ENCODE results near the gene ZNF189. TPM values are rescaled to one million over a fixed set of nuclear protein-coding genes. Genes with fewer than 3 reads are reported as not detected.

The ZNF189 gene
- total RNA-seq, 4 donors from 2014 or later: 10.2 to 12.8 (median 11.5) TPM

DNA sequence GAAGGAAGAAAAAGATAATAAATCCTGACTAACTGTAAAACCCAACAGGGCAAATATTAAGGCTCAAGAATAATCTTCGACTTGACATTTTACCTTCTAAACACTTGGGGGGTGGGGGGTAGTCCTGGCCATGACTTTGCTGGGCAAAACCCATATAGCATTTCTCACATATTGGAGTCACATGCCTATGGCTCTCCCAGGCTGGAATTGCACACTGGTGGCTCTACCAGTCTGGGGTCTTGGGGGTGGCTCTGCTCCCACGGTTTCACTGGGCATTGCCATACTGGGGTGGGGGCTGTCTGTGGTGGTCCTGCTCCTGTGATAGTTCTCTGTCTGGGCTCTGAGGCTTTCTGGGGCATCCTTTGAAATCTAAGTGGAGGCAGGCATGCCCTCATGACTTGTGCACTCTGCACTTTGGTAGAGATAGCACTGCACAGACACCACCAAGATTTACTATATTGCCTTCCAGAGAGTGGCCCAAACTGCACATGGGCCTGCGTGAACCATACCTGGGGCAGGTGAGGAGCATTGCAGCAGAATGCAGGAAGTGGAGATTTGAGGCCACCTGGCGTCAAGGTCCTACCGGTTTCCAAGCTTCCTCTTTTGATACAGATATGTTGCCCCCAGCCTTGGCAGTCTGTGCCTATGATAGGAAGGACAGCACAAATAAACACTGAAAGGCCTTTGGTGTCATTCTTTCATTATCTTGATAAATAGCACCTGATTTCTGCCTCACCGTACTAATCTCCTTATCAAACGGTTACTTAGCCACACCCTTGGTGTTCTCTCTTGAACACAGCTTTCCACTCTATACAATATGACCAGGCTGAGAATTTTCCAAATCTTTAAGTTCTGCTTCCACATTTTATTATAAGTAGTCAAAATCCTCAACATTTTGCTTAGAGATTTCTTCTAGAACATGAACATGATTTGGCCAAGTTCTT lies 43.6 kb upstream of the ZNF189 start:
- no peak for DNase-seq (ENCODE audit: low spot score in 2 of 2)

DNA sequence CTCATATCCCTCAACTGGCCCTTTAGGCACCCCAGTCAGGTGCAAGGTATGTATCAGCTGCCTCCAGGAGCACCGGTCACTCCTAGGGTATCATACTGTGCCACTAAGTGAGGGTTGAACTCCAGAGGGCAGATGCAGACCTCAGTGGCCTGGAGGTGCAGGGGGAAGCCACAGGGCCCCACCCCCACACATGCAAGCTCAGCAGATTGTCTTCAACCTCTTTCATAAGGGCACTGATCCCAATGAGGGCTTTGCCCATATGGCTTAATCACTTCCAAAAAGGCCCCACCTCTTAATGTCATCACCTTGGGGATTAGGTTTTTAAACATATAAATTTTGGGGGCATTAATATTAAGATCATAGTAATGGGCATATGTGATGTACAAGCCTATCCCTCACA lies 42.0 kb upstream of the ZNF189 start:
- DNase-seq (ENCODE audit: low spot score in 2 of 2): no peak
- intact Hi-C loops (cut with DNase I; ENCODE audit: low total_unique reads): no loop called here
- TF ChIP-seq, protein P1, sequence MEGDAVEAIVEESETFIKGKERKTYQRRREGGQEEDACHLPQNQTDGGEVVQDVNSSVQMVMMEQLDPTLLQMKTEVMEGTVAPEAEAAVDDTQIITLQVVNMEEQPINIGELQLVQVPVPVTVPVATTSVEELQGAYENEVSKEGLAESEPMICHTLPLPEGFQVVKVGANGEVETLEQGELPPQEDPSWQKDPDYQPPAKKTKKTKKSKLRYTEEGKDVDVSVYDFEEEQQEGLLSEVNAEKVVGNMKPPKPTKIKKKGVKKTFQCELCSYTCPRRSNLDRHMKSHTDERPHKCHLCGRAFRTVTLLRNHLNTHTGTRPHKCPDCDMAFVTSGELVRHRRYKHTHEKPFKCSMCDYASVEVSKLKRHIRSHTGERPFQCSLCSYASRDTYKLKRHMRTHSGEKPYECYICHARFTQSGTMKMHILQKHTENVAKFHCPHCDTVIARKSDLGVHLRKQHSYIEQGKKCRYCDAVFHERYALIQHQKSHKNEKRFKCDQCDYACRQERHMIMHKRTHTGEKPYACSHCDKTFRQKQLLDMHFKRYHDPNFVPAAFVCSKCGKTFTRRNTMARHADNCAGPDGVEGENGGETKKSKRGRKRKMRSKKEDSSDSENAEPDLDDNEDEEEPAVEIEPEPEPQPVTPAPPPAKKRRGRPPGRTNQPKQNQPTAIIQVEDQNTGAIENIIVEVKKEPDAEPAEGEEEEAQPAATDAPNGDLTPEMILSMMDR (IDR thresholded peaks at IDR 0.05): no peak
- TF ChIP-seq POLR2A (IDR thresholded peaks at IDR 0.05): no peak
- WGBS, 2 donors: 36 to 100% methylated on average over 1 of the region's 1 CpG
- no peak overlapping the region for H3K4me3 ChIP-seq (ENCODE audit: low read depth, poor library complexity, severe bottlenecking)

More for the DNA sequence above, 43.6 kb upstream of the ZNF189 start:
- TF ChIP-seq, protein P1 (IDR thresholded peaks at IDR 0.05): no peak
- no peak for TF ChIP-seq POLR2A (IDR thresholded peaks at IDR 0.05)
- WGBS, 2 donors: 65 to 81% methylated on average over 7 of the region's 7 CpGs
- H3K4me3 ChIP-seq (ENCODE audit: low read depth, poor library complexity, severe bottlenecking): no peak overlapping the region
- intact Hi-C loops (cut with DNase I; ENCODE audit: low total_unique reads): no loop called here

DNA sequence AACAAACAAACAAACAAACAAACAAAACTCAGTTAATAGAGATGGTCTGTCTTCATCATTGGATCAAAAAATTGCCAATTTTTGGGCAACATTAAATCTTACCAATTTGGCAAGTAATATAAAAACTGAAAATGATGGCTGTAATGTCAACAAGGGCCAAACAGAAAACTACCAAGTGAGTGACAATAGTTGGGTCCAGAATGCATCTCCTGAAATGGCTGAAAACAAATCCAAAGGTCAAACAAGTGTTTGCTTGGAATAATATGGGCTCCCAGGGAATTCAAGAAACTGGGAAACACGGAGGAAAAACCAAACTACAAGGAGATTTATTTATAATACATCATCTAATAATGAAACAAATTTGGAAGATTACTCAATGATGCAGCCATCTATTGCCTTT lies 39.0 kb upstream of the ZNF189 start:
- no peak for TF ChIP-seq POLR2A (IDR thresholded peaks at IDR 0.05)
- TF ChIP-seq, protein P1 (IDR thresholded peaks at IDR 0.05): no peak
- WGBS, 2 donors: 65 to 78% methylated on average over 1 of the region's 1 CpG
- no peak overlapping the region for H3K4me3 ChIP-seq (ENCODE audit: low read depth, poor library complexity, severe bottlenecking)
- intact Hi-C loops (cut with DNase I; ENCODE audit: low total_unique reads): no loop called here
- DNase-seq (ENCODE audit: low spot score in 2 of 2): no peak

DNA sequence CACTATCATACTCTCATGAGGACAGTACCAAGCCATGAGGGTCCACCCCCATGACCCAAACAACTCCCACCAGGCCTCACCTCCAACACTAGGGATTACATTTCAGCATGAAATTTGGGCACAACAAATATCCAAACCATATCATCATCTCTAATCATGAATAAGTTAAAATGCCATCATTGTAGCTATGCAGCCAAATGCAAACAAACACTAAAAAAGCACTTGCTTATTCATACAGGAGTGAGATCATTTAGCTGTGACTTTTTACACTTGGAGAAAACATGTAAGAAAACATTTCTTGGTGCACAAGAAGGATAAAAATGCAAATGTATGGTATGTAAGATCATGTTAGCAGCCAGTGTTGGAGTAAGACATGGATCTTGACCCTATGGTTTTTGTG lies 38.0 kb upstream of the ZNF189 start:
- intact Hi-C loops (cut with DNase I; ENCODE audit: low total_unique reads): no loop called here
- DNase-seq (ENCODE audit: low spot score in 2 of 2): no peak
- TF ChIP-seq POLR2A (IDR thresholded peaks at IDR 0.05): no peak
- TF ChIP-seq, protein P1 (IDR thresholded peaks at IDR 0.05): no peak
- no peak overlapping the region for H3K4me3 ChIP-seq (ENCODE audit: low read depth, poor library complexity, severe bottlenecking)

DNA sequence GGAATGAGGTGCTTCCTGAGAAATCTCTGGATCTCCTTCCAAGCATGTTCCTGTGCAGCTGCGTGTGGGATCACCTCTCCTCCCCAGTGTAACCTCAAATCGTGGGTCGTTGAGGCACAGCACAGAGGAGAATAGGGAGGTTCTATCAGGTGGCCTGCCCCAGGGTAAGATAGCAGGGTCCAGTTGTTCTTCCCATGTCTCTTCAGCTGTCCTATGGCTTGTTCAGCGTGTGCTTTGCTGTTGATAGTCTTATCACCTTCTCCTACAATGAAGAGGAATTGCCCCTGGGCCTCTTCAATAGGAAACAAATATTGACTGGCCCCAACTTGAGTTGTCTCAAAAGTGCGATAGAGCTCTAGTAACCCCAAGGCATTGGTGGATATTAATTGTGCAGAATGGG lies 36.2 kb upstream of the ZNF189 start:
- no peak for DNase-seq (ENCODE audit: low spot score in 2 of 2)
- intact Hi-C loops (cut with DNase I; ENCODE audit: low total_unique reads): no loop called here
- H3K4me3 ChIP-seq (ENCODE audit: low read depth, poor library complexity, severe bottlenecking): no peak overlapping the region
- WGBS, 2 donors: 83 to 87% methylated on average over 5 of the region's 5 CpGs
- TF ChIP-seq POLR2A (IDR thresholded peaks at IDR 0.05): no peak

DNA sequence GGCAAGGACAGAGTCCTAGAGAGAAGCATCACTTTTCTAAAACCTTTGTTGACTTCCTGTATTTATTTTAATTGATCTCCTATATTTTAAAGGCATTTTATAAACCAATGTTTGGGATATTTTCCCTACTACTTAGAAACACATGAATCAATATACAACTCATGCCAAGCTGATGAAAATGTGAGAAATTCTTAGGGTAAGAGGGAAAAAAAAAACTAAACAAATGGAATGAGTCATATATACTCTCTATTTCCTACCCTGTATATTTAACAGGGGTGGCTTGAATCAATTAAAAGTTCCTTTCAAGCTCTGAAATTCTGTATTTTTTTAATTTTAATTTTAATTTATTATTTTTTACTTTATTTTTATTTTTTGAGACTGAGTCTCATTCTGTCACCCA lies 33.5 kb upstream of the ZNF189 start:
- H3K4me3 ChIP-seq (ENCODE audit: low read depth, poor library complexity, severe bottlenecking): no peak overlapping the region
- intact Hi-C loops (cut with DNase I; ENCODE audit: low total_unique reads): no loop called here
- no peak for TF ChIP-seq POLR2A (IDR thresholded peaks at IDR 0.05)
- TF ChIP-seq, protein P1 (IDR thresholded peaks at IDR 0.05): no peak
- DNase-seq (ENCODE audit: low spot score in 2 of 2): no peak
